Measurements from ENCODE around the gene PLA2G2C. TPM values are rescaled to one million over a fixed set of nuclear protein-coding genes. Genes with fewer than 3 reads are reported as not detected.

PLA2G2C gene
- total RNA-seq, 2 experiments from 2014 or later: 0.44 to 0.57 TPM

GRCh38 chr1:20138961-20139550 lies 47.3 kb downstream of the PLA2G2C start, which contains the start of gene PLA2G2F:
Gene PLA2G2F (plus strand): TSS chr1:20139323. CDS start chr1:20139428, 105 bp downstream.
- H3K9me2 ChIP-seq (ENCODE audit: insufficient read depth, low read length): no peaks in the 10 kb centered on the region
- TF ChIP-seq EZH2phosphoT487 (IDR thresholded peaks at IDR 0.05; ENCODE audit: borderline replicate concordance, low read depth, low read length) (no peak), CTCF (conservative IDR thresholded peaks at IDR 0.05; ENCODE audit: low read length) (no peak)
- POLR2A ChIA-PET: no interaction called here

GRCh38 chr1:20138346-20138745 lies 48.0 kb downstream of the PLA2G2C start:
- BruUV-seq (replicated peaks): no TSS peak
- no peak overlapping the region for H3K4me2 ChIP-seq (ENCODE audit: low read length)
- ChIA-PET CTCF (ENCODE audit: unreplicated experiment) (no interaction called here), POLR2A (interaction anchor here (0.6 kb wide), 1 partner anchor 30 kb away, joined by 3 read pairs; no protein-coding TSS in a partner anchor)
- H2AFZ ChIP-seq (ENCODE audit: low read length): no peak overlapping the region
- H3K27ac ChIP-seq (ENCODE audit: low read depth, low read length, poor library complexity, severe bottlenecking): no peak overlapping the region
- H3K4me3 ChIP-seq (ENCODE audit: low read depth, low read length, poor library complexity, severe bottlenecking): no peak overlapping the region
- H3K4me1 ChIP-seq (ENCODE audit: insufficient read depth, low read length, poor library complexity, severe bottlenecking): no peaks in the 10 kb centered on the region
- intact Hi-C loops (cut with micrococcal nuclease; ENCODE audit: unreplicated experiment): no loop called here
- TF ChIP-seq CTCF (conservative IDR thresholded peaks at IDR 0.05; ENCODE audit: low read length) (no peak), EZH2phosphoT487 (IDR thresholded peaks at IDR 0.05; ENCODE audit: borderline replicate concordance, low read depth, low read length) (no peak)
- DNase-seq (ENCODE audit: low spot score): no peak
- no peaks in the 10 kb centered on the region for H4K20me1 ChIP-seq (ENCODE audit: insufficient read depth, low read length)
- no peaks in the 10 kb centered on the region for H3K79me2 ChIP-seq (ENCODE audit: insufficient read depth, low read depth, low read length)
- no peaks in the 10 kb centered on the region for H3K36me3 ChIP-seq (ENCODE audit: insufficient read depth, low read length)
- no peaks in the 10 kb centered on the region for H3K9me3 ChIP-seq (ENCODE audit: low read length)
- H3K9me2 ChIP-seq (ENCODE audit: insufficient read depth, low read length): no peaks in the 10 kb centered on the region

More at GRCh38 chr1:20138961-20139550, 47.3 kb downstream of the PLA2G2C start, which contains the start of gene PLA2G2F:
- intact Hi-C loops (cut with micrococcal nuclease; ENCODE audit: unreplicated experiment): no loop called here
- DNase-seq (ENCODE audit: low spot score): no peak
- CTCF ChIA-PET (ENCODE audit: unreplicated experiment): no interaction called here
- H3K4me2 ChIP-seq (ENCODE audit: low read length): no peak within 1 kb of the TSS
- no peak within 1 kb of the TSS for H3K4me3 ChIP-seq (ENCODE audit: low read depth, low read length, poor library complexity, severe bottlenecking)
- H3K4me1 ChIP-seq (ENCODE audit: insufficient read depth, low read length, poor library complexity, severe bottlenecking): no peaks in the 10 kb centered on the region
- BruUV-seq (replicated peaks): no TSS peak
- no peaks in the 10 kb centered on the region for H3K9me3 ChIP-seq (ENCODE audit: low read length)
- no peak within 1 kb of the TSS for H3K27ac ChIP-seq (ENCODE audit: low read depth, low read length, poor library complexity, severe bottlenecking)
- H2AFZ ChIP-seq (ENCODE audit: low read length): no peak within 1 kb of the TSS
- no peaks in the 10 kb centered on the region for H3K79me2 ChIP-seq (ENCODE audit: insufficient read depth, low read depth, low read length)
- no peaks in the 10 kb centered on the region for H3K36me3 ChIP-seq (ENCODE audit: insufficient read depth, low read length)
- no peaks in the 10 kb centered on the region for H4K20me1 ChIP-seq (ENCODE audit: insufficient read depth, low read length)

GRCh38 chr1:20137604-20138003 lies 48.7 kb downstream of the PLA2G2C start:
- H2AFZ ChIP-seq (ENCODE audit: low read length): no peak overlapping the region
- CTCF ChIA-PET (ENCODE audit: unreplicated experiment): no interaction called here
- TF ChIP-seq CTCF (conservative IDR thresholded peaks at IDR 0.05; ENCODE audit: low read length): no peak
- TF ChIP-seq EZH2phosphoT487 (IDR thresholded peaks at IDR 0.05; ENCODE audit: borderline replicate concordance, low read depth, low read length): no peak
- DNase-seq (ENCODE audit: low spot score): no peak
- H4K20me1 ChIP-seq (ENCODE audit: insufficient read depth, low read length): no peaks in the 10 kb centered on the region
- H3K4me1 ChIP-seq (ENCODE audit: insufficient read depth, low read length, poor library complexity, severe bottlenecking): no peaks in the 10 kb centered on the region
- no peaks in the 10 kb centered on the region for H3K9me3 ChIP-seq (ENCODE audit: low read length)
- no TSS peak for BruUV-seq (replicated peaks)
- H3K4me3 ChIP-seq (ENCODE audit: low read depth, low read length, poor library complexity, severe bottlenecking): no peak overlapping the region
- no peak overlapping the region for H3K4me2 ChIP-seq (ENCODE audit: low read length)
- POLR2A ChIA-PET: no interaction called here
- no peaks in the 10 kb centered on the region for H3K79me2 ChIP-seq (ENCODE audit: insufficient read depth, low read depth, low read length)
- H3K9me2 ChIP-seq (ENCODE audit: insufficient read depth, low read length): no peaks in the 10 kb centered on the region
- intact Hi-C loops (cut with micrococcal nuclease; ENCODE audit: unreplicated experiment): no loop called here
- no peak overlapping the region for H3K27ac ChIP-seq (ENCODE audit: low read depth, low read length, poor library complexity, severe bottlenecking)
- H3K36me3 ChIP-seq (ENCODE audit: insufficient read depth, low read length): no peaks in the 10 kb centered on the region

All from OCI-LY7 (cell line).